ENCODE results near the gene TNFRSF13B.
"Not testable (repeated sequence)": the region's sequence is repeated elsewhere in the genome, so short reads cannot be mapped to it uniquely, and the experiment has no call there.

Gene TNFRSF13B

DNA sequence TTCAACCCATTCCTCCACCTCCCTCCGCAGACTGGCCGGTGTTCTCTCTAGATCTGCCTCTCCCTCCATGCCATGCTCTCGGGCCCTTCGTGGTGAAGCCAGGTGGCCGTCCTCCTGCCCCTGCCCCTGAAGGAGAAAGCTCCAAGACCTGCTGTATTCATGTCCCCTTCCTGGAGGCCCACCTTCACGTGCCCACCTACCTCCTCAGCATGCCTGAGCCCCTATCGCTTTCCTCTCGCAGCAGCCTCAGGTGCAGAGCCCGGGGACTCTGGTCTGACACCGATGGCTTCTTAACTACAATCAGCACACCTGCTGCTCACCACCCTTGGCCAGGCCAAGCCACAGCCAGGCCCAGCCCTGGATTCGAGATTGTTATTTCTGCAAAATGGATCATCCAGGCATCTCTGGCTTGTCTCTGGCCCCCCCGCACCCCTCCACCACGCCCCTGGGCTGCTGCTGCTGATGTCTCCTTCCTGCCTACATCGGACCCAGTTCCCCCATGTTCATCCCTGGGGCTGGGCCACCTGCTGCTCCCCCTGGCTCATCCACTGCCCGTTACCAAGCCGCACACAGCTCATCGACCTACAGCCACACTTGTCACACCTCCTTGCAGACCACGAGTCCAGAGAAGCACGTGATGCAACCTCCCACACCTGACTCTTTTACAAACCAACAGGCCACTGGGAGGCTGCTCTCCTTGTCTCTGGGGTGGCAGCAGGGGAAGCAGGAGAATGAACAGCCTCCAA is 32.5 kb upstream of the TNFRSF13B start:
- no peak for DNase-seq

- DNase-seq: not testable (repeated sequence)
Measured at GRCh38 chr17:17002731-17003715, 31.1 kb upstream of the TNFRSF13B start.

DNA sequence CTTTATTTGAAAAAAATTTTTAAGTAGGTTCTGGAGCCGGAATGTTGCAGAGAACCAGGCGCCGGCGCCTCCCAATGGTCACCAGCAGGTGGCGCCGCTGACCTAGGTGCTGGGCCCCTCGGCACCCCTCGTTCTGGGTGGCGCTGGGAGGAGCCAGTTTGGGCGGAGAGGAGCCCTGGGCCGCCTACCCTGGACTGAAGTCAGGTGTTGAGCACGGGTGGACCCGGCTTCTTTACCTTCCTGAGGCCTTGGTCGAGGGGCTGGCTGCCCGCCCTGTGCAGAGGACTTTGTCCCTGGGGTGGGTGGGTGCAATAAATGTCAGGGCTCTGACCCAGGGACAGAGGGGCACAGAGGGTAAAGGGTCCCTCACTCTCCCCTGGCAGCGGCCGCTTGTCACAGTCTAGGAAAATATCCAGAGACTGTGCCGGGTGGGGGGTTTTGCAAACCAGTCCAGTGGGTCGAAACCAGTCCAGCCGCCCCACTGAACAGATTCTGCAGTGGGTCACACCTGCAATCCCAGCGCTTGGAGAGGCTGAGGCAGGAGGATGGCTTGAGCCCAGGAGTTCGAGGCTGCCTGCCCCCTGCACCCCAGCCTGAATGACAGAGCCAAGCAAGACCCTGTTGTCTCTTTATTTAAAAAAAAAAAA is 30.1 kb upstream of the TNFRSF13B start:
- DNase-seq: peak; percentile 78

DNA sequence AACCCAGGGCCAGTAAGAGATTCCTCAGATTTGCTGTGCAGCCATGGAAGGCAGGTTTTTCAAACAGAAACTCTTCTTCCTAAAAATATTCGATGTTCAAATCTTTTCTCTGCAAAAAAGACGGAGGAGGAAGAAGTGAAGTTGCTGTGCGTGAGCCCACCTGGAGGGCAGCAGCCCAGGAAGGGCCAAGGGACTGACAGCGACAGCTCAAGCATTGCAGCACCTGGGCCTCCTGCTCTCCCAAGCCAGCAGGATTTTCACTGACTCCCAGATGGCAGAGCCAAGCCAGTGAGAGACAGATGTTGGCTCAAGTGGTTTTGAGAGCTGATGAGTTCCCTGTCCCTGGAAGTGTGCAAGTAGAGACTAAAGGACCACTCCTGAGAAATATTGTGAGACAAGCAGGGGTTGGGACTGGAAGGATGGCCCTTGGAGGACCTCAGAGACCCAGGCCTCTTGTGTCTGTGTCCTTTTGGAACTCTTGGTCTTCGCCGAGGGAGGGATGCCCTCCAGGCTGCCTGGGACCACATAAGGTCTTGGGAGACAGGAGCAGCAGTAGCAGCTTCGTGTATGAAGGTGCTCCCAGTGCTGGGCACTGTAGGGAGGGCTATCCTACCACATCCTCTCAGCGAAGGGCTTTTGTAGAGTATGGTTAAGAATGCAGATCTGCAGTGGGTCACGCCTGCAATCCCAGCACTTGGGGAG is 29.3 kb upstream of the TNFRSF13B start:
- DNase-seq: no peak

- DNase-seq: no peak
Measured at GRCh38 chr17:16999931-17000625, 28.2 kb upstream of the TNFRSF13B start.

- no peak for DNase-seq
Measured at GRCh38 chr17:16997514-16998429, 25.9 kb upstream of the TNFRSF13B start.

DNA sequence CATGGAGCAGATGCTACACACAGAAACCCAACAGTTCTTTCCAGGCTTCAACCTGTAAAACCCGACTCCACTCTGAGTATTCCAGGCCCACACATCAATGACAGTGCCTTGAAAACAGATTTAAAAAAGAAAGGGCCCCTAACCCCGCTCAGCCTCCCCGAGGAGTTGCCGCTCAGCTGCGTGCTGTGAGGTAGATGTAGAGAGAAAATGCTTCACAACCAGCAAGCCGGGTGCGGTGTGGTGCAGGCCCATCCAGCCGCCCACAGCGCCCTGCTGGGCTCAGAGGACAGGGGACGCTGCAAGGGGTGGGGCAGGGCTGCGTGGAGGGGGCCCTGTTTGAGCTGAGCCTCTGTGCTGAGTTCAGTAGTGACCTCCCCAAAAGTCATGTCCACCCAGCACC is 24.8 kb upstream of the TNFRSF13B start:
- DNase-seq: not testable (repeated sequence)

GRCh38 chr17:16995930-16996329 is 24.0 kb upstream of the TNFRSF13B start:
- DNase-seq: no peak

DNA sequence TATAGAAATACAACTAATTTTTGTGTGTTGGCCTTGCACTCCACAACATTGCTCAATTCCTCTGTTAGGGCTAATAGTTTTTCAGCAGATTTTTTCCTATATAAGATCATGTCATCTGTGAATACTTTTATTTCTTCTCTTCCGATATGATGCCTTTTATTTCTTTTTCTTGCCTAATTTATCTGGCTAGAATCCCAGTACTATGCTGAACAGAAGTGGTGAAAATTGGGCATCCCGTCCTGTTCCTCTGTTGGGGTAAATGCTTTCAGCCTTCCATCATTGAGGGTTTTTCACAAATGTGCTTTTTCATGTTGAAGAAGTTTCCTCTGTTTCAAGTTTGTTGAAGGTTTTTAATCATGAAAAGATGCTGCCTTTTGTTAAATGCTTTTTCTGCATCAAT is 22.7 kb upstream of the TNFRSF13B start:
- no peak for DNase-seq

DNA sequence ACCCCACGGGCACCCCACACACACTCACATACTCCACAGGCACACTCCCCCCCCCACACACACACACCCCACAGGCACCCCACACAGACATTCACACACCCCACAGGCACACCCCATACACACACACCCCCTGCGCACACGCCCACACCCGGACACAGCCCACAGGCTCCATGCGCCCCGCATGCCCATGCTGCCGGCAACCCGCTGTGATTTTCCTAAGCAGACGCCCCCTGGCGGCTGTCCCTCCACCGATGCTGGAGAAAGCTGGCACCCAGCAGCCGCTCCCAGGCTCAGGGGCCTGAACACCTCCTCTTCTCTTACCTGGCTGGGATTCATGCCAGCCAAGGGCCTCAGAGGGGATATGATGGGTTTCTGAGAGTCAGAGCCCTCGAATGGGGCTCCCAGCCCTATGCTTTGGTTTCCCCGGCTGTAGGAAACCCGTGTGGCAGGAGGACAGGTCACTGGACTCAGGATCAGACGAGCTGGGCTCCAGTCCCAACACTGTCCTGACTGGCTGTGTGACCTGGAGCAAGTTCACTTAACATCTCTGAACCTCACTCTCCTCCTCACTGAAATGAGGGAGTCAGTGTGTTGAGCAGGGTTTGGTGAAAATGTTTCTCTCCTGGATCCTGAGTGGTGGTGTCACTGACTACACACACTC is 19.6 kb upstream of the TNFRSF13B start:
- DNase-seq: peak; percentile 81

DNA sequence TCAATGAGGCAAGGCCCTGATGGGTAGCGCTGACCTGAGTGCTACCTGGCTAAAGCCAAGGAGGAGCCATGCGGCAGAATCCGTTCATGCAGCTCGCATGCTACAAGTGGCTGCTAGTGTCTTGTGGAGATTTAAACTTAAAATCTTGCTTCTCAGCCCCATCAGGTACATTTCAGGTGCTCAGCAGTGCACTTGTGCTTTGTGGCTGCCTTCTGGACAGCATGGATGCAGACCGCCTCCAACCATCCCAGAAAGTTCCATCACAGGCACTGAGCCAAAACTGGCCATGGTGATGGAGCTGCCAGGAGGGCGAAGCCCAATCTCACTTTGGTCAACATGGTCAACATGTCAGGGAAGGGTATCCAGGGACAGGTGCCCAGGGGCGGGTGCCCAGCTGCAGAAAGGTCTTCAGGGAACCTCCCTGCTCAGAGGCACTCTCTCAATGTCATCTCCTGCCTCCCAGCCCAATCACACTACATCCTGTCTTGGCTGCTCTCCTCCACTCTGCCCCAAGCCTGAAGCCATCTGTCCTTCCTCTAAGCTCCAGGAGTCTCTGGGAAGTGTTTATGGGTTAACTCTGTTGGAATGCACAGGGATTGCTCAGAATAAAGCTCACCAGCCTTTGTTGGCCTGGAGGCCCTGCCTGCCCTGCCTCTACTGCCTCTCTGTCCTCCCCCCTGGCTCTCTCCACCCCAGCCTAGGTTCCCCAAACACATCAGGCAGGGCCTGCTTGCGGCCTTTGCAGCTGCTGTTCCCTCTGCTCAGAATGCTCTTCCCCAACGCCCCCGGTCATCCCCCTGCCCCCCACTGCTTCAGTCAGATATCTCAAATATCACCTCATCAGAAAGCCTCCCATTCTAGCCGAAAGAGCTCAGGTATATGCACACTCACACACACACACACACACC is 18.3 kb upstream of the TNFRSF13B start:
- no peak for DNase-seq

DNA sequence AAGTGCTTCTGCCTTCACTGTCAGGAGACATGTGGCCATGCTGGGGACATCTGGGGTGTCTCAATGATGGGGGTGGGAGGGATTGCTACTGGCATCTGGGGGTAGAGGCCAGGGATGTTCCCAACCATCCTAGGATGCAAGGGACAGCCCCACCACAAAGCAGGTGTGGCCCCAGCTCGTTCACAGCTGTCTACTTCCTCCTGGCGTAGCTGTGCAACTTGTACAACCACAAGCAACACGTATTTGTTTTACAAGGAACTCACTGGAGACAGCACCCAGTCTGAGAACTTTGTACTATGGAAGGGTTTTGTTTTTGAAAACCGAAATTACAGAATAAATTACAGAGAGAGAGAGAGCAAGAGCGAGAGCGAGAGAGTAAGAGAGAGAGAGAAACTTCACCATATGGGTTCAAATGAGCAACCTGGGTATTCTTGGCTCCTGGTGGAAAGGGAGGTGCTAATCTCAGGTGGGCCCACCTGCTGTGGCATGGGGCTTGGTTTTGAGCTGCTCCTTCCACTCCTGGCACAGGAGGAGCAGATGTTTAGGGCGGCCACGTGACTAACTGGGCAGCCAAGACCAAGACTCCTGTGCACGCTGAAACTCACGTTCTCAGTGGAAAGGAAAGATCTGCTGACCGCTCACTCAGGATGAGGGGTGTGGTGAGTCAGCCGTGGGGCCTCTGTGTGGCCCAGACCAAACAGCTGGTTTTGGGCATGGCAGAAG is 17.5 kb upstream of the TNFRSF13B start:
- DNase-seq: no peak

DNA sequence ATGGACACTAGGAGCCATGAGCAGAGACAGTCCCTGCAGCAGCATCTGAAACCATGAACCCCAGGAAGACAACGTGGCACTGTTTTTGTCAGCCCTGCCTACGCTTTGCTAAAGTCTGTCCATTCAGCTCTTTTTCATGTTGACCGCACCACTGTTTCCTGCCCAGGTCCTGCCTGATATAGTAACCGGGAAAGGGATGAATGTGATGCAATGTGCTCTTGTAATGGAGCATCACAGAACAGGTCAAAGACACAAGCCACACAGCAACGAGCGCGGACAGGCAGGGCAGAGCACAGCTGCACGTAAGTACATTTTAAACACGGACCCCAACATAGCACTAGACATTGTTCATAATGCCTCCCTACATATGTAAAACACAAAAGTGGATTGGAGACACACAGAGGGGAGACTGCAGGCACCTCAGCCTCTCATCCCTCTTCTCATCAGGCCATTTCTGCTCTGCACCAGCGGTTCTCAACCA is 16.9 kb upstream of the TNFRSF13B start:
- DNase-seq: no peak

- DNase-seq: peak; percentile 43
Measured at GRCh38 chr17:16987830-16988601, 16.1 kb upstream of the TNFRSF13B start.

DNA sequence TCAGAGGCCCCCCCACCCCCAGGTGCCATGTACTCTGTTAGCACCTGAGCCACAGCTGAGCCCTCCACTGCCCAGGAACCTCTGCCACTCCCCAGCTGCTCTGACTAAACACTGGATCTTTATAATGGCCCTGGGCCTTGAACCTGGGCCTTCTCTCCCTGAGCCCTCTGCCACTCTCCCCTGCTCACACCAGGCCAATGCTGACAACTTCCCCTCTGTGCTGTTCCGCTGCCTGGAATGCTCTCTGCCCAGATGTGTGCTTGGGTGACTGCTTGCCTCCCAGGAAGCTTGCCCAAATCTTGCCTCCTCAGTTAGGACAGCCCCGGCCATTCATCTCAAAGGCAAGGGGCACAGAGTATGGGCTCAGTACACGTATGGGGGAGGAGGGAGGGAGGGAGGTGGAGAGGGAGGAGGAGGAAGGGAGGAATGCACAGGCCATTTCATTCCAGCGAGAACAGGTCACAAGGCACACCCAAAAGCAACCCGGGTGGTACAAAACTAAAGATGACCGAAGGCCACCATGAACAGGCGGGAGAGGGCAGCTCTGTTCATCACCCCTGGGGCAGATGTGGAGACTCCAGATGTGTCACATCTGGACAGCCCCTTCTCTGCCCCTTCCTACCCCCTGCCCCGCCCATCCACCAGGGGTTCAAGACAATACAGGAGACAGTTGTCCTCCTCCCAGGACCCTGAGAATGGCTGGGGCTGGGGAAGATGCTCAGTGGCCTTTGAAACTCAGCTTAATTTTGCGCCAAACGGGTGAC is 15.3 kb upstream of the TNFRSF13B start:
- no peak for DNase-seq

- no peak for DNase-seq
Measured at GRCh38 chr17:16986391-16986790, 14.5 kb upstream of the TNFRSF13B start.

- no peak for DNase-seq
Measured at GRCh38 chr17:16981928-16982327, 10.0 kb upstream of the TNFRSF13B start.
